Activated T-cell treated with anti-CD3 and anti-CD28 coated beads, Interleukin-2, amount 50 U/mL, for 48 hours (primary cell): ENCODE data around the gene MRPL34.

Experiments used
- DNase-seq, 2 experiments: peaks; one replicate each; pipeline ENCODE4 v3.0.0-alpha.2; 2020

MRPL34 gene

DNA sequence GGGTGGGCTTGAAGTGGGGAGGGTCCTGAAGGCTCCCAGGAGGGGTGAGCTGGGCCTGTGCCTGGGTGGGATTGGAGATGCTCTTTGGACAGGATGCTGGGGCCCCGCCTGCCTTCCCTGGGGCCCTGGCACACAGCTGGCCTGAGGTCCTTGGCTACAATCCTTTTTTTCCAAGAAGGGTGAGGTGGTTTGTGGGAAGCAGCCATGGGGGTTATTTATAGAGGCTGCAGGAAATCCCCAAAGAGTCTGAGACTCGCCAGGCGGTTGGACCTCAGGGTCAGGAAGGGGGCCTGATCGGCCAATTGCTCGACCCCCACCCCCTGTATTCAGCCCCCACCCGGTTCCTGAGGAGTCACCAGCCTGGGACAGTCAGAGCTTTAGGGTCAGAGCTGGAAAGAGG lies 41.7 kb downstream of the MRPL34 start:
- DNase-seq = no peak

DNA sequence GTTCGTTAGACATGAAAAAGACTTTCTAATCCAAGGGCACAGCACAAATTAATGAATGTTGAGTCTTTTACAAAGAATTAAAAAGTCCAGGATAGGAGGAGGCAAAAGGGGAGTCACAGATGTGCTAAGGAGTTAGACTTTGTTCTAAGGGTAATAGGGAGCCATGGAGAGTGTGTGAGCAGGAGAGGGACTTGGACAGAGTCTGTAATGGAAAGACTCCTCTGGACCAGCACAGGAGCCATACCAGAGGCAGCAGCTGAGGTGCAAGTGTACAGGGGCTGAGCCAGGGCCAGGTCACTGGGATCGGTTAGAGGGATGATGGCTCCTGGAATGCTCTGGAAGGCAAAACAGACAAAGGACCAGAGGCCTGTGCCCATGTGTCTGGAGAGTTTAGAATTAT lies 42.2 kb downstream of the MRPL34 start:
- no peak for DNase-seq

DNA sequence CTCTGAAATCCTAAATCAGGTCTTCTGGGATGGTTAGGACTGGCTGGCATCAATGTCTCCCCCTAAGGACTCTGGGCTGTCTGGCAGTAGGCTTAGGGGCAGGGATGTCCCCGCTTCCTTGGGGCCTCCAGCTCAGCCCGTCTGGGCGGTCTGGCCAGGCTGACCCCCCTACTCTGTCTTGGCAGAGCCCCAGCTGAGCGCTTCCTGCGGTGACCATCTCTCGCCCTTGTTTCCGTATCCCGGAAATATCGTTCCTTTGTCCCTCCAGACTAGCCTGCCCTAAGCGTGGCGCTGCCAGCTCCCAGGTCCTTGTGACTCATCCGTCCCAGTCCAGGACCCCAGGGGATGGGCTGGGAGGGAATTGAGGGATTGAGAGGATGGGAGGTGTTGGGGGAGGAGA lies 43.0 kb downstream of the MRPL34 start:
- no peak for DNase-seq

DNA sequence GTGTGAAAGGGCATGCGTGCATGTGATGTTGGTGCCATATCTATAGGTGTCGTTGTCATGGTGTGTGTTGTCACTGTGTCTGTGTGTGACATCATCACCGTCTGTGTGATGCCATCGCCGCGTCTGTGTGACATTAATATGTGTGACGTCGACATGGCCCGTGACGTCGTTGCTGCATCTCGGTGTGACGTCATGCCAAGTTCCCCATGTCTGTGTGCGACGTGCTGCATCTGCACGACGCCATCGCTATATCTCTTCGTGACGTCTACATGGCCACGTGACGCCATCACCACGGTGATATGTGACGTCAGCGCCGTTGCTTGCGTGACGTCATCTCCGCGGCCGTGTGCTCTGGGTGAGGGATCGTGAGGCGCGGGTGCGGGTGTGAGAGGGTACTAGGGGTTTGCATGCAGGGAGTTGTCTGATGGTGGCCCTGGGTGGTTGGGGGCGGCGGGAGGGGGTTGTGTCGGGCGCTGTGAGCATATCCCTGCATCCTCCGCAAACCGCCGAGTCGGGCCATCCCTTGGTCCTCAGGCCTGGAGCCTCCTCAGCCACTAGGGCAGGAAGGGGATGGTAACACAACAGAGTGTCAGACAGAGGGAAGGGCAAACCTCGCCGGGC lies 46.3 kb downstream of the MRPL34 start:
- no peak for DNase-seq

DNA sequence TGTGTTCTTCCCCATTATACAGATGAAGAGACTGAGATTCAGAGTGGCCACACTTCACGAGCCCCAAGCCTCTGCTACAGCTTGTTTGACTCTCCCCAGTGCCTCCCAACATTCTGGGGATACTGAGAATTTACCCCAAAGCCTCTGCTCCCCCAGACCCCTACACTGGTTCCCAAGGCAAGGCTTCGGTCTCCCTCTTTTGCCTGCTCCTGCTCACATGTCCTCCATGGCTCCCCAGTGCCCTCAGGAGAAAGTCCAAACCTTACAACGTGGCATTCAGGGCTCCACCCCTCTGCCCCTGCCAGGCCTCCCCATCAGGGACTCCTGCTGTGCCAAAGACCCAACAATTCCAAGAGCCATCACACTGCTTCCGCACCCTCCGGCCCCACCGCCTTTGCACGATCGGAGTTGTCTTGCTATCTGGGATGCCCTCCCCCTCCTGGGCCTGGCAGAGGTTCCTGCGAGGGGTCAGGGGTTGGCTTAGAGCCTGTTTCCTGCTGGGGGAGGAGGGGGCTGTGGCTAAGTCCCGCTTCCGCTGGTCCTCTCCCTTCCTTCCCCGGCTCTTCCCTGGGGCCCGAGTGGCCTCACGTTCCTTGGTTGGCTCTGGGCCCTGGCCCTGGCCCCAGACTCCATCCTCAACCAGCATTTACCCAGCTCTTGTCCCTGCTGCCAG lies 47.1 kb downstream of the MRPL34 start:
- DNase-seq = no peak

DNA sequence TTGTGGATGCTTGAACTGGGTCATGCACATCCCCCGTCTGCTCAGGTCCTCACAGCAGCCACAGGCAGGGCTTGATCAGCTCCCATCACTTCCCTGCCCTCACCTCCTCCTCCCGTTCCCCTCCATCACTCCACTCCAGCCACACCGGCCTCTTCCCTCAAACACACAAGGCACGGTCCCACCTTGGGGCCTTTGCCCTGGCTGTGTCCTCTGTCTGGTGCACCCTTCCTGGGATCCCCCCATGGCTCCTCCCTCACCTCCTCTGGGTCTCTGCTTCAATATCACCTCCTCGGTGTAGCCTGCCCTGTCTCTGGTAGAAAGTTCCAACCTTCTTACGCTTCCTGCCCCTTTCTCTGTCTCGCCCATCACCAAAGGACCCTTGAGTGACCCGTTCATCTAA lies 47.7 kb downstream of the MRPL34 start:
- no peak for DNase-seq
